Keratinocyte (primary cell): Measurements from ENCODE around the gene SDF2. TPM values are rescaled to one million over a fixed set of nuclear protein-coding genes. Genes with fewer than 3 reads are reported as not detected.

ENCODE experiments used
- DNase-seq: peaks from one replicate; pipeline ENCODE4 v3.0.0-alpha.2; 2011; ENCODE audit warnings: low read depth, missing footprints, low spot score
- FAIRE-seq: peaks from 2 replicates; lab custom pipeline; 2011; peaks lifted over from hg19 to GRCh38; lab: Jason Lieb, UNC
- H2AFZ ChIP-seq: 2 replicates; pipeline ENCODE4 v1.6.0; 2012; ENCODE audit warnings: low read length, control low read depth, inconsistent platforms; ENCODE audit not compliant: control insufficient read depth
- H3K27ac ChIP-seq: 2 replicates; pipeline ENCODE4 v1.5.1; 2011; ENCODE audit warnings: low read length; ENCODE audit not compliant: control insufficient read depth, insufficient read depth
- H3K27me3 ChIP-seq: 3 replicates; pipeline ENCODE4 v1.6.0; 2011; ENCODE audit warnings: low read length; ENCODE audit not compliant: control insufficient read depth, insufficient read depth; ENCODE audit errors: extremely low read depth
- H3K36me3 ChIP-seq, 2 experiments: 2 replicates in 1 of 2; 3 replicates in 1 of 2; pipeline ENCODE4 v1.5.1; 2011; ENCODE audit warnings: low read length in 2 of 2, mild to moderate bottlenecking in 1 of 2; ENCODE audit not compliant: control insufficient read depth in 2 of 2, insufficient read depth in 2 of 2; ENCODE audit errors: extremely low read depth in 1 of 2
- H3K4me1 ChIP-seq: 3 replicates; pipeline ENCODE4 v1.5.1; 2011; ENCODE audit warnings: low read length; ENCODE audit not compliant: control insufficient read depth, insufficient read depth; ENCODE audit errors: extremely low read depth
- H3K4me2 ChIP-seq: 3 replicates; pipeline ENCODE4 v1.6.0; 2011; ENCODE audit warnings: low read depth, low read length; ENCODE audit not compliant: control insufficient read depth, insufficient read depth; ENCODE audit errors: extremely low read depth
- H3K4me3 ChIP-seq, 3 experiments: fragments of 200-600 bp in 1 of 3; sonication (generic) in 1 of 3; 2 replicates in 2 of 3; 3 replicates in 1 of 3; pipeline ENCODE4 v1.5.1; 2011 to 2016; ENCODE audit warnings: low read length in 3 of 3, mild to moderate bottlenecking in 3 of 3, control low read depth in 2 of 3, inconsistent platforms in 1 of 3, low read depth in 1 of 3, mixed read lengths in 1 of 3, mixed run types in 1 of 3, moderate library complexity in 1 of 3; ENCODE audit not compliant: control insufficient read depth in 2 of 3, insufficient read depth in 2 of 3; ENCODE audit errors: extremely low read depth in 1 of 3
- H3K79me2 ChIP-seq: 2 replicates; pipeline ENCODE4 v1.6.0; 2012; ENCODE audit warnings: low read length; ENCODE audit not compliant: control insufficient read depth, insufficient read depth
- H3K9ac ChIP-seq: 3 replicates; pipeline ENCODE4 v1.6.0; 2011; ENCODE audit warnings: low read length; ENCODE audit not compliant: control insufficient read depth, insufficient read depth; ENCODE audit errors: extremely low read depth
- H3K9me1 ChIP-seq: 3 replicates; pipeline ENCODE4 v1.6.0; 2011; ENCODE audit warnings: low read length; ENCODE audit not compliant: control insufficient read depth, insufficient read depth; ENCODE audit errors: extremely low read depth
- H3K9me3 ChIP-seq: 2 replicates; pipeline ENCODE4 v1.5.1; 2012; ENCODE audit warnings: low read depth, low read length; ENCODE audit not compliant: control insufficient read depth
- H4K20me1 ChIP-seq: 3 replicates; pipeline ENCODE4 v1.6.0; 2011; ENCODE audit warnings: low read length; ENCODE audit not compliant: control insufficient read depth, insufficient read depth; ENCODE audit errors: extremely low read depth
- CTCF ChIP-seq, 3 experiments: IDR thresholded peaks in 1 of 3; conservative IDR thresholded peaks in 1 of 3; optimal IDR thresholded peaks in 1 of 3; 2 replicates in 2 of 3; 3 replicates in 1 of 3; pipeline versions ENCODE3 to v1.5.1; 2011; ENCODE audit warnings: low read length in 3 of 3, mild to moderate bottlenecking in 3 of 3, moderate library complexity in 2 of 3, control low read depth in 1 of 3, inconsistent platforms in 1 of 3; ENCODE audit not compliant: insufficient read depth in 2 of 3; ENCODE audit errors: extremely low read depth in 1 of 3
- EZH2 ChIP-seq: IDR thresholded peaks from one replicate; pipeline ENCODE4 v1.6.1; 2012; ENCODE audit warnings: inconsistent platforms, mild to moderate bottlenecking, low read length, moderate library complexity
- dilution Hi-C: fragments of 300-500 bp; cut with MboI; formaldehyde crosslinking; loops from one replicate; pipeline ENCODE4 v1.7.0; 2020; ENCODE audit warnings: low sequenced_read_pairs; ENCODE audit not compliant: extremely low pct_ligation_motif_present
- polyA plus RNA-seq, 5 experiments: library from polyadenylated mRNA; depleted of rRNA in 3 of 5; stranded (reverse) in 3 of 5; stranded (forward) in 1 of 5; unstranded in 1 of 5; fragments of >200 nt; gene quantifications; 1 replicate in 1 of 5; 2 replicates in 3 of 5; 3 replicates in 1 of 5; pipeline versions ENCODE4 v1.2.1 to v1.2.3, GENCODE V29; 2011 to 2012; ENCODE audit warnings: missing spikeins in 2 of 5, low read depth in 1 of 5, low replicate concordance in 1 of 5

Gene SDF2
- polyA plus RNA-seq, 1 donor (not counting 4 experiments of a cell fraction or from before 2014, with no cell fraction given): 61.5 TPM

DNA sequence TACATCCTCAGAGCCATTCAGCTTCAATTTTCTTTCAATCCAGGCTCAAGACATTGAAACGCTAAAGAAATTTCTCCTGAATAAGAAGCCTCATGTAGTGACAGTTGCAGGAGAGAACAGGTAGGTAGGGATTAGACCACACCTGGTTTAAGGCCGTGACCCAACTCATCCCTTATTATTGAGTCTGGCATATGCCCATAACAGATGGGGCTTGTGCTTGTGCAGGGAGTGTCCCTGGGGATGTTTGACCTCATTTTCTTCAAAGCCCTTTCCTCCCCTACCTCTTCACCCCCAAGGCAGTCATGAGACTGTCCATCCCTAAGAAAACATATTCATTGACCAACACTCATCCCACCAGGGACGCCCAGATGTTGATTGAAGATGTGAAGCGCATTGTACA is 24.6 kb upstream of the SDF2 start:
- no peak for TF ChIP-seq EZH2
- TF ChIP-seq CTCF (optimal IDR thresholded peaks at IDR 0.05 in 1 of 3, IDR thresholded peaks at IDR 0.05 in 1 of 3, conservative IDR thresholded peaks at IDR 0.05 in 1 of 3; ENCODE audit: extremely low read depth in 1 of 3, insufficient read depth in 2 of 3, low read length in 3 of 3): no peak
- Histone ChIP-seq H3K79me2 (no peaks in the 10 kb centered on the region), H3K4me2 (no peak overlapping the region), H3K27ac (no peak overlapping the region), H3K9ac (no peak overlapping the region), H3K9me1 (no peaks in the 10 kb centered on the region), H3K4me3 (no peak overlapping the region), H2AFZ (no peak overlapping the region), H4K20me1 (peaks cover 2% of the 10 kb centered on the region), H3K9me3 (no peaks in the 10 kb centered on the region), H3K27me3 (no peaks in the 10 kb centered on the region), H3K36me3 (peaks cover 61 to 70% of the 10 kb centered on the region in 2 experiments), H3K4me1 (no peaks in the 10 kb centered on the region)
- no peak for DNase-seq
- FAIRE-seq: no peak
- dilution Hi-C loops: no loop called here

GRCh38 chr17:28685366-28685765 is 23.7 kb upstream of the SDF2 start:
- dilution Hi-C loops: no loop called here
- H3K4me3 ChIP-seq: no peak overlapping the region
- FAIRE-seq: no peak

More at GRCh38 chr17:28685366-28685765, 23.7 kb upstream of the SDF2 start:
- Histone ChIP-seq H4K20me1 (peaks cover 2% of the 10 kb centered on the region), H3K4me2 (no peak overlapping the region), H3K27ac (no peak overlapping the region), H3K9me3 (no peaks in the 10 kb centered on the region), H3K9ac (no peak overlapping the region), H2AFZ (no peak overlapping the region), H3K4me1 (no peaks in the 10 kb centered on the region), H3K9me1 (no peaks in the 10 kb centered on the region), H3K79me2 (no peaks in the 10 kb centered on the region), H3K36me3 (peaks cover 56 to 66% of the 10 kb centered on the region in 2 experiments), H3K27me3 (no peaks in the 10 kb centered on the region)
- no peak for DNase-seq
- no peak for TF ChIP-seq EZH2
- no peak for TF ChIP-seq CTCF (optimal IDR thresholded peaks at IDR 0.05 in 1 of 3, IDR thresholded peaks at IDR 0.05 in 1 of 3, conservative IDR thresholded peaks at IDR 0.05 in 1 of 3; ENCODE audit: extremely low read depth in 1 of 3, insufficient read depth in 2 of 3, low read length in 3 of 3)
